H1 (cell line): Measurements from ENCODE around the gene RABL2B. TPM values are rescaled to one million over a fixed set of nuclear protein-coding genes. Genes with fewer than 3 reads are reported as not detected.

Source experiments
- CTCF ChIA-PET: fragments of 300-600 bp; sonication (Branson Sonifier 250); formaldehyde crosslinking; loops from one replicate; lab custom pipeline; 2021; ENCODE audit not compliant: partially characterized antibody; lab: Charles Lee
- POLR2A ChIA-PET: fragments of 300-600 bp; sonication (Branson Sonifier 250); formaldehyde crosslinking; loops from one replicate; lab custom pipeline; 2021; ENCODE audit warnings: inconsistent platforms; ENCODE audit not compliant: partially characterized antibody; lab: Charles Lee
- DNase-seq, 2 experiments: peaks; one replicate each; pipeline versions ENCODE4 v3.0.0 to v3.0.0-alpha.2; 2010 to 2022; ENCODE audit warnings: low spot score in 2 of 2, low read depth in 1 of 2, mixed read lengths in 1 of 2
- FAIRE-seq: peaks from 2 replicates; lab custom pipeline; 2011; peaks lifted over from hg19 to GRCh38; lab: Jason Lieb, UNC
- H2AFZ ChIP-seq: 2 replicates; pipeline ENCODE4 v1.8.1; 2012; ENCODE audit warnings: low read length, inconsistent platforms
- H2AK5ac ChIP-seq: 2 replicates; pipeline ENCODE4 v1.6.1; 2013; ENCODE audit warnings: low read depth, low read length
- H2BK120ac ChIP-seq: replicated peaks from 2 replicates; pipeline ENCODE3; 2013; ENCODE audit warnings: low read depth, low read length, inconsistent platforms
- H2BK12ac ChIP-seq: 2 replicates; pipeline ENCODE4 v1.6.1; 2013; ENCODE audit warnings: low read depth, low read length
- H2BK15ac ChIP-seq: 2 replicates; pipeline ENCODE4 v1.6.1; 2013; ENCODE audit warnings: low read length
- H2BK20ac ChIP-seq: 2 replicates; pipeline ENCODE4 v1.6.1; 2013; ENCODE audit warnings: low read length
- H2BK5ac ChIP-seq: 2 replicates; pipeline ENCODE4 v1.6.1; 2013; ENCODE audit warnings: low read depth, low read length
- H3K14ac ChIP-seq: 2 replicates; pipeline ENCODE4 v1.6.1; 2013; ENCODE audit warnings: inconsistent platforms; ENCODE audit not compliant: insufficient read length
- H3K18ac ChIP-seq: 2 replicates; pipeline ENCODE4 v1.6.1; 2013; ENCODE audit warnings: low read length; ENCODE audit errors: extremely low read depth
- H3K23ac ChIP-seq: 2 replicates; pipeline ENCODE4 v1.6.1; 2013; ENCODE audit warnings: inconsistent platforms; ENCODE audit not compliant: insufficient read length
- H3K23me2 ChIP-seq: 2 replicates; pipeline ENCODE4 v1.6.1; 2013; ENCODE audit warnings: low read depth, low read length
- H3K27ac ChIP-seq: 2 replicates; pipeline ENCODE4 v1.6.1; 2011; ENCODE audit warnings: low read depth, low read length, inconsistent platforms
- H3K27me3 ChIP-seq, 4 experiments: replicated peaks in 1 of 4; 1 replicate in 1 of 4; 2 replicates in 3 of 4; pipeline versions ENCODE4 v1.6.1 to v1.8.1; 2011 to 2013; ENCODE audit warnings: low read length in 3 of 4, mild to moderate bottlenecking in 3 of 4, inconsistent platforms in 2 of 4, mixed read lengths in 2 of 4, moderate library complexity in 1 of 4; ENCODE audit not compliant: control insufficient read depth in 3 of 4, insufficient read depth in 3 of 4; ENCODE audit errors: extremely low read depth in 1 of 4
- H3K36me3 ChIP-seq, 4 experiments: 2 replicates each; pipeline versions ENCODE4 v1.6.1 to v1.8.1; 2011 to 2013; ENCODE audit warnings: mild to moderate bottlenecking in 4 of 4, low read length in 3 of 4, moderate library complexity in 2 of 4, control low read depth in 1 of 4, inconsistent platforms in 1 of 4; ENCODE audit not compliant: insufficient read depth in 4 of 4, control insufficient read depth in 2 of 4
- H3K4ac ChIP-seq: replicated peaks from 2 replicates; pipeline ENCODE3; 2013; ENCODE audit warnings: low read length, low read depth, mixed read lengths, inconsistent platforms; ENCODE audit not compliant: insufficient read length
- H3K4me1 ChIP-seq, 4 experiments: replicated peaks in 1 of 4; 1 replicate in 1 of 4; 2 replicates in 3 of 4; pipeline versions ENCODE4 v1.6.1 to v1.8.1; 2011 to 2013; ENCODE audit warnings: low read length in 3 of 4, inconsistent platforms in 2 of 4, mixed read lengths in 1 of 4; ENCODE audit not compliant: insufficient read depth in 4 of 4, control insufficient read depth in 3 of 4
- H3K4me2 ChIP-seq, 2 experiments: 2 replicates each; pipeline versions ENCODE4 v1.6.1 to v1.8.1; 2011 to 2013; ENCODE audit warnings: low read depth in 2 of 2, low read length in 2 of 2, control low read depth in 1 of 2, inconsistent platforms in 1 of 2, mild to moderate bottlenecking in 1 of 2; ENCODE audit not compliant: insufficient read depth in 1 of 2
- H3K4me3 ChIP-seq, 4 experiments: fragments of 200-600, 300-600 bp in 1 of 4; sonication (generic), shearing (Covaris generic), sonication (Bioruptor Twin) in 1 of 4; 2 replicates each; pipeline versions ENCODE4 v1.5.1 to v1.8.1; 2011 to 2016; ENCODE audit warnings: low read length in 4 of 4, low read depth in 3 of 4, control low read depth in 2 of 4, inconsistent platforms in 2 of 4, mild to moderate bottlenecking in 2 of 4, mixed read lengths in 1 of 4, moderate library complexity in 1 of 4; ENCODE audit not compliant: insufficient read depth in 2 of 4; ENCODE audit errors: extremely low read depth in 1 of 4
- H3K56ac ChIP-seq: replicated peaks from 2 replicates; pipeline ENCODE3; 2013; ENCODE audit warnings: low read depth, mild to moderate bottlenecking, mixed read lengths, low read length, inconsistent platforms; ENCODE audit not compliant: insufficient read length
- H3K79me1 ChIP-seq: 2 replicates; pipeline ENCODE4 v1.6.1; 2013; ENCODE audit warnings: low read depth, low read length, control low read depth
- H3K79me2 ChIP-seq, 2 experiments: 2 replicates each; pipeline versions ENCODE4 v1.6.1 to v1.8.1; 2012 to 2013; ENCODE audit warnings: low read length in 2 of 2, mild to moderate bottlenecking in 2 of 2, inconsistent platforms in 1 of 2; ENCODE audit not compliant: insufficient read depth in 2 of 2, control insufficient read depth in 1 of 2
- H3K9ac ChIP-seq, 4 experiments: replicated peaks in 1 of 4; 1 replicate in 1 of 4; 2 replicates in 3 of 4; pipeline versions ENCODE4 v1.6.1 to v1.8.1; 2011 to 2013; ENCODE audit warnings: low read depth in 3 of 4, low read length in 3 of 4, control low read depth in 2 of 4, mild to moderate bottlenecking in 2 of 4, moderate library complexity in 2 of 4, inconsistent platforms in 1 of 4; ENCODE audit errors: extremely low read depth in 1 of 4
- H3K9me3 ChIP-seq, 2 experiments: 2 replicates each; pipeline versions ENCODE4 v1.6.1 to v1.8.1; 2012 to 2013; ENCODE audit warnings: mild to moderate bottlenecking in 2 of 2, moderate library complexity in 2 of 2, control low read depth in 1 of 2, inconsistent platforms in 1 of 2, low read depth in 1 of 2, low read length in 1 of 2, mixed read lengths in 1 of 2; ENCODE audit not compliant: insufficient read depth in 2 of 2
- H4K20me1 ChIP-seq, 2 experiments: replicated peaks in 1 of 2; 2 replicates each; pipeline versions ENCODE3 to v1.8.1; 2011 to 2013; ENCODE audit warnings: inconsistent platforms in 2 of 2, low read length in 2 of 2, mild to moderate bottlenecking in 1 of 2; ENCODE audit not compliant: insufficient read depth in 2 of 2, control insufficient read depth in 1 of 2
- H4K5ac ChIP-seq: 2 replicates; pipeline ENCODE4 v1.6.1; 2013; ENCODE audit warnings: low read length, low read depth, mixed read lengths, inconsistent platforms; ENCODE audit not compliant: insufficient read length
- H4K8ac ChIP-seq: 2 replicates; pipeline ENCODE4 v1.8.0; 2013; ENCODE audit warnings: mild to moderate bottlenecking, moderate library complexity, low read length, inconsistent platforms; ENCODE audit not compliant: insufficient read depth; ENCODE audit errors: extremely low read depth
- H4K91ac ChIP-seq: replicated peaks from 2 replicates; pipeline ENCODE3; 2013; ENCODE audit warnings: low read length, mixed read lengths, inconsistent platforms; ENCODE audit not compliant: insufficient read length
- CBX8 ChIP-seq: fragments of 300-800, 300-1000 bp; sonication (generic); IDR thresholded peaks from 2 replicates; pipeline ENCODE4 v1.7.1; 2016; ENCODE audit warnings: low read depth, low read length, borderline replicate concordance
- CTCF ChIP-seq, 3 experiments: IDR thresholded peaks; 1 replicate in 2 of 3; 2 replicates in 1 of 3; pipeline versions ENCODE4 v1.5.1 to v1.6.1; 2011; ENCODE audit warnings: low read length in 3 of 3, mild to moderate bottlenecking in 3 of 3, inconsistent platforms in 2 of 3, low read depth in 1 of 3, moderate library complexity in 1 of 3; ENCODE audit not compliant: insufficient read depth in 1 of 3; ENCODE audit errors: control extremely low read depth in 1 of 3
- RAD21 ChIP-seq, 2 experiments: IDR thresholded peaks in 1 of 2; conservative IDR thresholded peaks in 1 of 2; 2 replicates each; pipeline ENCODE4 v1.6.1; 2011; ENCODE audit warnings: low read depth in 2 of 2, low read length in 2 of 2, improper control_type of control experiment in 1 of 2, inconsistent platforms in 1 of 2, mild to moderate bottlenecking in 1 of 2, moderate library complexity in 1 of 2
- WGBS, 2 experiments: shearing (Covaris generic) in 1 of 2; methylation state at CpG; one replicate each; pipeline versions ENCODE4 v1.1.6 to v1.1.7; 2013 to 2015; ENCODE audit warnings: low lambda C conversion rate in 2 of 2, mixed read lengths in 2 of 2, inconsistent platforms in 1 of 2, low coverage in 1 of 2, missing lambda C conversion rate in 1 of 2; ENCODE audit not compliant: insufficient replicate concordance in 2 of 2, insufficient coverage in 1 of 2, insufficient read length in 1 of 2; ENCODE audit errors: extremely low coverage in 1 of 2, missing lambda C conversion rate in 1 of 2; 5-methylcytosine and 5-hydroxymethylcytosine counted together
- polyA plus RNA-seq, 7 experiments: library from polyadenylated mRNA; depleted of rRNA in 3 of 7; stranded (reverse) in 5 of 7; unstranded in 2 of 7; fragments of >200 nt in 5 of 7; fragments of 200-250 nt in 2 of 7; gene quantifications; 1 replicate in 5 of 7; 2 replicates in 1 of 7; 4 replicates in 1 of 7; pipeline versions ENCODE4 v1.2.1 to v1.2.3, GENCODE V29; 2011 to 2013; ENCODE audit warnings: missing spikeins in 2 of 7, mixed read lengths in 2 of 7
- total RNA-seq: library from RNA; stranded (reverse); fragmentation: NEBNext Ultra II Directional; extraction: Animal tissue kit (Norgen Biotek cat#: 25700); gene quantifications from 2 replicates; pipeline ENCODE4 v1.2.1, GENCODE V29; 2021

RABL2B gene
- total and polyA plus RNA-seq, 2 of the 8 experiments (the other 6 are each of a cell fraction or from before 2014, with no cell fraction given), result 16.2 to 26.5 TPM

GRCh38 chr22:50717709-50718351 is 65.6 kb downstream of the RABL2B start:
- WGBS, 2 experiments, result 84% methylated on average over 10 of the region's 10 CpGs; no CpG with 5 or more reads in 1 of the 2 experiments
- H4K20me1 ChIP-seq, result peaks cover 11 to 26% of the 10 kb centered on the region in 2 experiments
- H4K91ac ChIP-seq, result no peak overlapping the region
- H3K23me2 ChIP-seq, result peaks cover 1% of the 10 kb centered on the region; the same call in 1 of the 2 replicates
- H2BK5ac ChIP-seq, result no peak overlapping the region
- no peak overlapping the region for H3K4me3 ChIP-seq
- TF ChIP-seq CBX8 (no peak), CTCF (IDR thresholded peaks at IDR 0.05; ENCODE audit: control extremely low read depth in 1 of 3, insufficient read depth in 1 of 3, low read depth in 1 of 3, low read length in 3 of 3) (peak; percentile 4 to 15 (median 11); a peak in 2 of 4 replicates), RAD21 (IDR thresholded peaks at IDR 0.05 in 1 of 2, conservative IDR thresholded peaks at IDR 0.05 in 1 of 2; ENCODE audit: low read depth in 2 of 2, low read length in 2 of 2) (peak; percentile 37 to 49)
- no peaks in the 10 kb centered on the region for H3K79me1 ChIP-seq
- H2BK15ac ChIP-seq, result no peak overlapping the region
- no peaks in the 10 kb centered on the region for H3K9me3 ChIP-seq
- H3K23ac ChIP-seq, result no peak overlapping the region
- H3K4me1 ChIP-seq, result peaks cover 0 to 6% (median 0%) of the 10 kb centered on the region in 4 experiments; a peak in 2 of 7 replicates
- no peak overlapping the region for H4K8ac ChIP-seq
- H3K56ac ChIP-seq, result no peak overlapping the region
- peaks cover 31 to 51% (median 44%) of the 10 kb centered on the region in 4 experiments for H3K27me3 ChIP-seq
- no peak overlapping the region for H3K18ac ChIP-seq
- H2BK12ac ChIP-seq, result no peak overlapping the region
- H2AFZ ChIP-seq, result no peak overlapping the region
- H3K14ac ChIP-seq, result no peak overlapping the region
- no peak overlapping the region for H2BK20ac ChIP-seq
- H2BK120ac ChIP-seq, result no peak overlapping the region
- H2AK5ac ChIP-seq, result no peak overlapping the region
- H3K9ac ChIP-seq, result no peak overlapping the region
- H3K36me3 ChIP-seq, result peaks cover 0 to 7% (median 0%) of the 10 kb centered on the region in 4 experiments; a peak in 1 of 8 replicates
- FAIRE-seq (no peak), DNase-seq (no peak)
- no peaks in the 10 kb centered on the region for H3K79me2 ChIP-seq
- no peak overlapping the region for H3K4ac ChIP-seq
- no peak overlapping the region for H3K27ac ChIP-seq
- no peak overlapping the region for H3K4me2 ChIP-seq
- CTCF ChIA-PET, result interaction anchor here (0.7 to 1.4 kb wide), 3 partner anchors 18 to 79 kb away, joined by 3 to 5 read pairs (median 4); no protein-coding TSS in a partner anchor
- POLR2A ChIA-PET, result no interaction called here
- H4K5ac ChIP-seq, result no peak overlapping the region
